Liver (tissue), 9 donors: ENCODE measurements around the gene GLRX3. TPM values are rescaled to one million over a fixed set of nuclear protein-coding genes. Genes with fewer than 3 reads are reported as not detected.

ENCODE experiments used
- DNase-seq: peaks from one replicate; pipeline ENCODE4 v3.0.0-alpha.2; 2017; ENCODE audit warnings: low spot score
- H3K27ac ChIP-seq, 2 donors: one replicate each; pipeline ENCODE4 v1.7.0; 2013; ENCODE audit warnings: inconsistent platforms in 2 of 2, low read length in 2 of 2, control low read depth in 1 of 2, low read depth in 1 of 2, mild to moderate bottlenecking in 1 of 2
- H3K27me3 ChIP-seq, 4 donors: one replicate each; pipeline versions ENCODE4 v1.6.1 to v1.7.0; 2013; ENCODE audit warnings: low read length in 3 of 4, inconsistent platforms in 1 of 4, mild to moderate bottlenecking in 1 of 4, moderate library complexity in 1 of 4; ENCODE audit not compliant: control insufficient read depth in 4 of 4, insufficient read depth in 4 of 4
- H3K36me3 ChIP-seq, 4 donors: one replicate each; pipeline versions ENCODE4 v1.6.1 to v1.7.0; 2013; ENCODE audit warnings: low read length in 3 of 4, mild to moderate bottlenecking in 3 of 4, low read depth in 1 of 4, moderate library complexity in 1 of 4; ENCODE audit not compliant: control insufficient read depth in 4 of 4, insufficient read depth in 3 of 4
- H3K4me1 ChIP-seq, 4 donors: one replicate each; pipeline versions ENCODE4 v1.6.1 to v1.7.0; 2013; ENCODE audit warnings: low read length in 3 of 4, mild to moderate bottlenecking in 3 of 4, moderate library complexity in 1 of 4; ENCODE audit not compliant: control insufficient read depth in 4 of 4, insufficient read depth in 4 of 4
- H3K4me3 ChIP-seq, 3 donors: one replicate each; pipeline versions ENCODE4 v1.6.1 to v1.7.0; 2013; ENCODE audit warnings: low read length in 3 of 3, control low read depth in 1 of 3, low read depth in 1 of 3, mild to moderate bottlenecking in 1 of 3
- H3K9ac ChIP-seq, 2 donors: one replicate each; pipeline ENCODE4 v1.7.0; 2013; ENCODE audit warnings: low read length in 2 of 2, mild to moderate bottlenecking in 2 of 2, moderate library complexity in 2 of 2, control low read depth in 1 of 2, low read depth in 1 of 2
- H3K9me3 ChIP-seq, 4 donors: one replicate each; pipeline versions ENCODE4 v1.6.1 to v1.7.0; 2013; ENCODE audit warnings: low read length in 3 of 4; ENCODE audit not compliant: control insufficient read depth in 4 of 4
- ATF3 ChIP-seq: IDR thresholded peaks from 2 replicates; pipeline ENCODE4 v1.6.1; 2016; ENCODE audit warnings: antibody characterized with exemption
- CTCF ChIP-seq: fragments of 150-350 bp; IDR thresholded peaks from 2 replicates; pipeline ENCODE4 v1.5.1; 2017; ENCODE audit warnings: improper control_type of control experiment, low read depth, low read length; ENCODE audit not compliant: missing input control
- EGR1 ChIP-seq, 2 donors: IDR thresholded peaks; 2 replicates each; pipeline ENCODE4 v1.6.1; 2016 to 2018; ENCODE audit warnings: antibody characterized with exemption in 2 of 2, low read depth in 2 of 2
- FOXA1 ChIP-seq: IDR thresholded peaks from 2 replicates; pipeline ENCODE4 v1.6.1; 2016; ENCODE audit warnings: antibody characterized with exemption
- FOXA2 ChIP-seq: IDR thresholded peaks from 2 replicates; pipeline ENCODE4 v1.6.1; 2016; ENCODE audit warnings: antibody characterized with exemption
- GABPA ChIP-seq, 2 donors: IDR thresholded peaks in 1 of 2; conservative IDR thresholded peaks in 1 of 2; 2 replicates each; pipeline ENCODE4 v1.6.1; 2016; ENCODE audit warnings: antibody characterized with exemption in 2 of 2, mild to moderate bottlenecking in 1 of 2, moderate library complexity in 1 of 2
- HNF4A ChIP-seq, 2 donors: conservative IDR thresholded peaks; 2 replicates each; pipeline ENCODE4 v1.6.1; 2016; ENCODE audit warnings: antibody characterized with exemption in 2 of 2, mild to moderate bottlenecking in 2 of 2
- HNF4G ChIP-seq: IDR thresholded peaks from 2 replicates; pipeline ENCODE4 v1.6.1; 2016; ENCODE audit warnings: antibody characterized with exemption
- JUND ChIP-seq, 2 donors: IDR thresholded peaks; 2 replicates each; pipeline ENCODE4 v1.6.1; 2016; ENCODE audit warnings: antibody characterized with exemption in 2 of 2
- NR2F2 ChIP-seq: IDR thresholded peaks from 2 replicates; pipeline ENCODE4 v1.6.1; 2016; ENCODE audit warnings: antibody characterized with exemption
- REST ChIP-seq: IDR thresholded peaks from 2 replicates; pipeline ENCODE4 v1.6.1; 2016; ENCODE audit warnings: antibody characterized with exemption, mild to moderate bottlenecking
- RXRA ChIP-seq, 2 donors: IDR thresholded peaks; 2 replicates each; pipeline ENCODE4 v1.6.1; 2017 to 2018; ENCODE audit warnings: antibody characterized with exemption in 2 of 2, mild to moderate bottlenecking in 1 of 2
- SP1 ChIP-seq: IDR thresholded peaks from 2 replicates; pipeline ENCODE4 v1.6.1; 2018; ENCODE audit warnings: antibody characterized with exemption, mild to moderate bottlenecking
- YY1 ChIP-seq: IDR thresholded peaks from 2 replicates; pipeline ENCODE4 v1.6.1; 2016; ENCODE audit warnings: antibody characterized with exemption, mild to moderate bottlenecking
- ZBTB33 ChIP-seq: IDR thresholded peaks from 2 replicates; pipeline ENCODE4 v1.6.1; 2016; ENCODE audit warnings: antibody characterized with exemption
- WGBS: extraction: QIAGEN DNeasy Blood & Tissue Kit; methylation state at CpG from one replicate; pipeline ENCODE4 v1.1.7; 2013; 5-methylcytosine and 5-hydroxymethylcytosine counted together
- polyA plus RNA-seq, 2 donors: library from polyadenylated mRNA; stranded (reverse) in 1 of 2; unstranded in 1 of 2; fragments of 200-250 nt in 1 of 2; fragments of >200 nt in 1 of 2; fragmentation: Nextera tagmentation in 1 of 2; extraction: Ambion mirVana in 1 of 2; gene quantifications; one replicate each; pipeline versions ENCODE4 v1.2.1 to v1.2.3, GENCODE V29; 2013 to 2015
- total RNA-seq, 2 donors: library from RNA; depleted of rRNA; stranded (reverse); fragments of >200 nt; gene quantifications; one replicate each; pipeline ENCODE4 v1.2.3, GENCODE V29; 2014
- TF ChIP-seq, protein P1 (sequence below): IDR thresholded peaks from 2 replicates; pipeline ENCODE4 v1.6.1; 2016; ENCODE audit warnings: antibody characterized with exemption
- donor health status: healthy.
- donor health status: healthy.
- donor health status: healthy.
- donor health status: healthy.
- donor health status: healthy.

Gene GLRX3
- total and polyA plus RNA-seq, 4 donors = 24.0 to 34.0 (median 28.5) TPM

DNA sequence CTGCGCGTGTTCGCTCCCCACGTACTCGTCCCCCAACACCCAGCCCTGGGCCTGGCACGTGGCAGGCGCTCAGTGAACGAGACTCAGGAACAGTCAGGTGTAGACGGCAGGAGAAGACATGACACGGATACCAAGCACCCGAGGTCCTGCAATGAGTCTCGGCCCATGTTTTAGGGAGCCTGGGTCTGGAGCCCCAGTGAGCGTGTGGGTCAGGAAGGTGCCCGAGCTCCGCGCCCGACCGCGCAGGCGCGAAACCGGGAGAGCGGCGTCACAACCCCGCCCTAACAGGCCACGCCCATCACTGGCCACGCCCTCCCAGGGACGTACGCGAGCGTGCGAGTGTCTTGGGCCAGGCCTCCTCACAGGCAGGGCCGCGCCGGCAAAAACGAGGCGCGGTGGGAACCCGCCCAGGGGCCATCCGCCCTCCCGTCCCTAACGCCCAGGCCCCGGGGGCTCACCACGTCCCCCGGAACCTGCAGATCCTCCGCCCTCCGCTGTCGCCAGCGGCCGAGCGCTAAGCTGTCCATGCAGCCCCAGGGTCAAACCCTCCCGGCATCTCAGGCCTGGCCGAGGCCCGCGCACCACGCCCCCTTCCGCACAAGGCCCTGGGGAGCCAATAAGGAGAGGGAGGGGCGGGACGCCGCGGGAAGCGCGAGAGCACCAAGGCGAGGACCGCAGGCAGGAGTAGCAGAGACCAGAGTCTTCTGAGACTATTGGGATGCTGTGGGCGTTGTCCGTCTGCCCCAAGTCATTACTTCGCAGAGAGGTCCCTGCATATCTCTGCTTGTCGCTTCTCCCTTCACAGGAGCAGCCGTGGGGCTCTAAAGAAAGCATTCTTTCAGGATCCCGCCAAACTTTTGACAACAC, 25.7 kb upstream of the GLRX3 start, which contains the start of gene C10orf143:
Gene C10orf143, minus strand, starts transcription at position 585 of the 867 bp plus-strand sequence. Its CDS starts 58 bp downstream, at position 527.
- WGBS = under 1% methylated on average over 71 of the region's 71 CpGs
- peak; percentile 100 for DNase-seq
- peak within 1 kb of the TSS; percentile 67 to 83 (median 78) for H3K4me3 ChIP-seq
- H3K36me3 ChIP-seq = no peaks in the 10 kb centered on the region
- peak within 1 kb of the TSS; percentile 71 to 80 for H3K9ac ChIP-seq
- H3K9me3 ChIP-seq = no peaks in the 10 kb centered on the region
- peaks cover 3 to 25% (median 17%) of the 10 kb centered on the region in 4 donors for H3K4me1 ChIP-seq
- TF ChIP-seq EGR1 (IDR thresholded peaks at IDR 0.05; ENCODE audit: low read depth in 2 of 2) (peak in 1 of 2 donors; percentile 24), REST (peak; percentile 53), FOXA2 (no peak), YY1 (peak; percentile 77), SP1 (peak; percentile 81), GABPA (IDR thresholded peaks at IDR 0.05 in 1 of 2, conservative IDR thresholded peaks at IDR 0.05 in 1 of 2) (peak in 1 of 2 donors; percentile 68), RXRA (IDR thresholded peaks at IDR 0.05) (peak in 1 of 2 donors; percentile 9), JUND (IDR thresholded peaks at IDR 0.05) (no peak), ZBTB33 (peak; percentile 98), HNF4A (conservative IDR thresholded peaks at IDR 0.05) (no peak), NR2F2 (peak; percentile 28), FOXA1 (peak; percentile 22)
- TF ChIP-seq, protein P1, sequence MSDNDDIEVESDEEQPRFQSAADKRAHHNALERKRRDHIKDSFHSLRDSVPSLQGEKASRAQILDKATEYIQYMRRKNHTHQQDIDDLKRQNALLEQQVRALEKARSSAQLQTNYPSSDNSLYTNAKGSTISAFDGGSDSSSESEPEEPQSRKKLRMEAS = peak; percentile 60
- H3K27ac ChIP-seq = peak within 1 kb of the TSS; percentile 72 to 95
- H3K27me3 ChIP-seq = no peaks in the 10 kb centered on the region

DNA sequence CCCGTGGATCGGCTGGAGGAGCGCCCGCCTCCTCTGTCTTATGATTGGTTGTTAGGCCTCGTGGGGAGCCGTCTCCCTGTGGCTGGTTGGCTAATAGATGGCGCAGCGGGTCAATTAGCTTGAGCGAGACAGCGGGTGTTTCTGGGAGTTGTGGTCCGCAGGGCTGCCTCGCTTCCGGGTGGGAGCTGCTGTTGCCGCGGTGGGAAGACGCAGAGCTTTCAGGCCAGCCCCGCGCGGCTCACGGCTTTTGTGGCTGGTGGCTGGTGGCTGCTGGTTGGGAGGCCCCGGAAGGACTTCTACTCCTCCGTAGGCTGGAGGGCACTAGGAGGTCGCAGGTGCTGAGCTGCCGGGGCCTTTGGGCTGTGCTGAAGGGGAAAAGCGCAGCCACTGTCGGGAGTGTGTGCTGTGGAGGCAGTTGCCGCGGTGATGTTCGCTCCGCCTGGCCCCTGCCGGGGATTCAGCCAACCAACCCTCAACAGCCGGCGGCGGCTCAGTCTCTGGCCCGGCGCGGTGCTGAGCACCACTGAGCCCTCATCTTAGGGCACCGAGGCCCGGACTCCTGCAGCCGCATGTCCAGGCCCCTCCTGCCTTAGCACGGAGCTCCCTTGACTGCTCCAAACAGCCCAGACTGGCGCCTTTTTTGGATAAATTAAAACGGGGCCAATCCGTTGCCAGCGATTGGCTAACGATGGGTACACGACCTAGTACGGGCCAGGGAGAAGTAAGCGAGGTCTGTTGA, 24.9 kb upstream of the GLRX3 start:
- Histone ChIP-seq H3K36me3 (no peaks in the 10 kb centered on the region), H3K27me3 (no peaks in the 10 kb centered on the region), H3K4me3 (peak overlapping the region; percentile 67 to 83 (median 78)), H3K4me1 (peaks cover 3 to 25% (median 17%) of the 10 kb centered on the region in 4 donors), H3K9ac (peak overlapping the region in 1 of 2 donors; percentile 71), H3K9me3 (no peaks in the 10 kb centered on the region), H3K27ac (peak overlapping the region; percentile 72 to 95)
- DNase-seq = peak; percentile 92
- 1% methylated on average over 49 of the region's 49 CpGs for WGBS
- TF ChIP-seq GABPA (IDR thresholded peaks at IDR 0.05 in 1 of 2, conservative IDR thresholded peaks at IDR 0.05 in 1 of 2) = peak in 1 of 2 donors; percentile 70
- no peak for TF ChIP-seq EGR1 (IDR thresholded peaks at IDR 0.05; ENCODE audit: low read depth in 2 of 2)
- TF ChIP-seq NR2F2 = no peak
- peak in 1 of 2 donors; percentile 8 for TF ChIP-seq RXRA (IDR thresholded peaks at IDR 0.05)
- no peak for TF ChIP-seq REST
- TF ChIP-seq HNF4G = no peak
- TF ChIP-seq HNF4A (conservative IDR thresholded peaks at IDR 0.05) = no peak
- peak; percentile 77 for TF ChIP-seq SP1
- peak; percentile 9 for TF ChIP-seq YY1
- TF ChIP-seq CTCF = no peak
- no peak for TF ChIP-seq JUND (IDR thresholded peaks at IDR 0.05)
- no peak for TF ChIP-seq ATF3
